ENCODE data around the gene CNTN4. TPM values are rescaled to one million over a fixed set of nuclear protein-coding genes. Genes with fewer than 3 reads are reported as not detected.
"Not testable (repeated sequence)": the region's sequence is repeated elsewhere in the genome, so short reads cannot be mapped to it uniquely, and the experiment has no call there.

CNTN4 gene
- total RNA-seq, 1 donor from 2014 or later, result not detected

DNA sequence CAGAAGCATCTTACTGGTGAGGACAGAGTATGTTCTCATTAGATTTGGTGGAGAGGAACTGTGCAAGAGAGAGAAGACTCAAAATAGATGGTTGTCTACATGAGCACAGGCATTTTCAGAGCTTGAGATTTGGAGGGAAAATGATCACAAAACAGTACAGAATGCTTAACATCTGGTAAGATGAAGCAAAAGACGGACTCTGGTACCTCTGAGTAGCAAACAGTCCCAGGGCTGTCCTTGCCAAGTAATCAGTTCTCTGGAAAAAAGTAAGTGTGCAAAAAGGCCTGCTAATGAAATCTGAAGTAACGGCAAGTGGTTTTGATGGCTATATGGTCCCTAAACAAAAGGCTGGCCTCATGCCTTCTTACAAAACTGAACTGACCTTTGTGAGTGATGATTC is 414.2 kb downstream of the CNTN4 start:
- intact Hi-C loops (cut with micrococcal nuclease), result no loop called here

DNA sequence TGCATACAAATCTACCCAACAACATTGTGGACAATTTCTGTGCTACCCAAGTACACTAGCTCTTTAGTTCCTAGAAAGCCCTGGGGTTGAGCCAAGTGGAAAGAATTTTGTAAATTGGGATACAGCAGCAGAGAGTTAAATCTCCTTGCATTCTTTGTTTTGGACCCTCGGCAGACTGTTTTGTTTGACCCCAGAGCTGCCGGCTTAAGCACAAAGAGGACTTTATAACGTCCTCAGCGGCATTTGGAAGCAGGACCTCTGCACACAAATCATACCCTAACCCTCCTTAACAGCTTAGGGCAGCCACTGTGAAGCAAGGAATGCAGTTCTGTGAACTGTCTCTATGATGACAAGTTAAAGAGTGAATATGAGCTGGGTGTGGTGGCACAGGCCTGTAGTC is 415.3 kb downstream of the CNTN4 start:
- intact Hi-C loops (cut with micrococcal nuclease), result no loop called here

DNA sequence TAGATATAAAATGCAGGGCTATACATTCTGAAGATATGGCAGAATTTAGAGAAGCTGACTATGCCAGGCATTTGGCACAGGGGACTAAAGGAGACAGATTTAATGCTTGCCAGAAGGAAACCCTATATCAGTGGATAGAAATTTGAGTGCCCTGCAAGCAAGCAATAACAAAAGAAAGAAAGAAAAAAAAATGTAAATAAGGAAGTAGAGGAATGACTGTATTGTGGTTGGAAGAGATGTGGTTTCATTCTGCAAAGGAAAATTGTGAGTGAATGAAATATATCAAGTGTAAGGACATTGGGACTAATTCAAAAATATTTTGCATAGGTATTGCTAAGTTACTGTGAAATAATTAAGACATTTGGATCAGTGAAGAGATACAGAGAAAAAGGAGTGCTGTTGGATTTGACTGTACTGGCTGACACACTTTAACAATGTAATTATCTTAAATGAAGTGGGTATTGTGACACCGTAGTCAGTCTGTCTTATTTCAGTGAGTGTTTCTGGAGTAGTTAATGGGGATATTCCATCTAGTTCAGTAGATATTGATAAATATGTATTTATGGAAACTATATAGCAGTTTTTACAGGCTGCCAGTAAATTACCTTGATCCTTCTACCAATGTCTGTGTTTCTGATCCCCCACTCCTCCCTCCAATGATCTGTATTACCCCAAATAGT is 418.2 kb downstream of the CNTN4 start:
- intact Hi-C loops (cut with micrococcal nuclease), result no loop called here

DNA sequence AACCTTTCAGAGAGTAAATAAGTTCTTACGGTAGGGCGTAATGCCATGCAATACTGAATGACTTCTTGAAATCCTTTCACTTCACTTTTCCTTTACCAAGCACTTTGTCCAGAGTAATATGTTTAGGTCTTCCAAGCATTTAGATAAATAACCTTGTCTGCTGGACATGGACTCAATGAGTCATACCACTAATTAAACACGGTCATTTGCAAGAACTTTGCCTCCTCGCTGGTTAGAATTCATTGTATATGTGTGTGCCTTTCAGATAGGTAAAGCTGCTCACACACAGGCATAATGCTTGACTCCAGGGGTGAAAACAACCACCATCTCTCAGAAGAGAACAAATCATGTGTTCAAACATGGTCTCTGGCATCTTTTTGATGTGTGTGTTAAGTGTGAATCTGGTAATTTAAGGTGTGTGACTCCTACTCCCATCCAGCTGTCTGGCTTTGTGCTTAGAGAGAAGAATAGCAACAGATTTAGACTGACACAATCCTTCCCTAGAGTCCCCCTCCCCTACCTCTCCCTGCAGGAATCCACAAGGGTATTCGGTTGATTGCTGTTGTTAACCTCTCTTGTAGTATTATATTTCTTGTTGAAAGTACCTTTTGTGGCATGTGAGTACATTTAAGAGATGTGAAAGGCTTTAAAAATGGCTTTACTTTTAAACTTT is 419.0 kb downstream of the CNTN4 start:
- intact Hi-C loops (cut with micrococcal nuclease), result no loop called here

DNA sequence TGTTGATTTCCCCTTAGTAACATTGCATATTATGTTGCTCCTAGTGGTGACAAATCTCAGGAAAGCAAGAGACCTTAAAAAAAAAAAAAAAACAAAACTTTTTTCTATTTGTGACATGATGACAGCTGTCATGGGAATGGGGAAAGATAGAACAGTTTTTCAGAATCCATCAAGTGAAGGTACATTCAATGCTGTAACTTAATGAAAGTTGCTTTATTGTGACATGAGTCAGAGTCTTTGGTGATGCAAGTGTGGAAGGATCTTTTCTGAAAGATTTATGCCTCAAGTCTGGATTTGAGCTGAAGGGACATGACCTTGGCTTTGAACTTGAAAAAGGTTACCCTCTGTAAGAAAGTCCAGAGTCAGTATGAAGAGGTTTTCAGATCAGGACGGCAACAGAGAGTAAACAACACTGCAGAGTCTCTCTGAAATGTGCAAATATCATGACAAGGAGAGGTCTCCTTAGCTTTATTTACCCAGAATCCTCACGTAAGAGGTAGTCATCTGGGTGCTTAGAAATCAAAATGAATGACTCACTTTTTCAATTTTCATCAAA is 424.7 kb downstream of the CNTN4 start:
- intact Hi-C loops (cut with micrococcal nuclease), result no loop called here

DNA sequence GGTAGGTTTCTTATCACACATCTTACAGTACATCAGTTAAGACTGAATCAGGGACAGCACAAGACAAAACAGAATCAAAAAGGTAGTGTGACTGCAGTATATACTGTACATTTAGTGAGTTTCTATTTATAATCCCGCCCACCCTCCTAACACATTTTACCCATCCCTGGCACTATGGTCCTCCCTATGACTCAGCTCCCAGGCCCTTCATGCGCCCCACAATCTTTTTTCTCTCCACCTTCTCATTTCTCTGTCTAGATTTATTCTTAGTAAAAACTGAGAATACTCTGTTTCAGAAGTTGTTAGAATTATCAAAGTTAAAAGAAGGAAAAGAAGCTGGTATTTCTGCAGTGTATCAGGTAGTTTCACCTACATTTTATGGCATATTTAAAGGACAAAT is 427.3 kb downstream of the CNTN4 start:
- intact Hi-C loops (cut with micrococcal nuclease), result no loop called here

DNA sequence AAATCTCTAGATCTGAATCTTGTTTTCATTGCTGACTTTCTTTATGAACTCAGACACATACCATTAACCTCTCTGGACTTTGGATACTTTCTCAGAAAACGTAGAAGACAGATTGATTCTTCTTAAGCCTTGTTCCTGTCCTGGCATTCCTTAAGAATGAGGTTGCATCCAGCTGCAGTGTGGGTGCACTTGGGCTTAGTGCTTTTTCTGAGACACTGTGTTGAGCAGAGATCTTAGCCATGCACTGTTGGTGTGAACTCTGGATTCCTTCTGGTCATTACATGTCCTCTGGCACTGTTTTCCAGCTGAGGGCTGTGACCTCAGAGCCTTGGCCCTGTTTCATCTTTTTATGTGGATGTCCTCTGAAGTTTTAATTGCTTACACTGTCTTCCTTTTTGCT is 428.3 kb downstream of the CNTN4 start:
- intact Hi-C loops (cut with micrococcal nuclease), result no loop called here

DNA sequence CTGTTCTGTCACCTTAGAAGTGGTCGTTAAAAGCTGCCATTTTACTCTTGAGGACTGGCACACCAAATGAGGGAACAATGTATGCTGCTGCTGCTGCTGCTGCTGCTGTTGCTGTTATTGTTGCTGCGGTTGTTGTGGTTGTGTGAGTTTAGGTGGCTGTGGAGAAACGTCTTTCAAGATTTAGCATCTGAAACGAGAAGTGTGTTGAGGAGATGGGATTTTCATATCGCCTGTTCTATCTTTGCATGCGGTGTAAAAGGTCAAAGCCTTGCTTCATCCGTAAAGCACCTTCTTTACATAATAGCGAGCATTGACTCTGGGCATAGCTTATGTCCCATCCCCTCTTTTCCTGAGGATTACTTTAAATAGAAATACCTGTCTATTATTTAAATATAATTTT is 428.7 kb downstream of the CNTN4 start:
- intact Hi-C loops (cut with micrococcal nuclease), result not testable (repeated sequence)

DNA sequence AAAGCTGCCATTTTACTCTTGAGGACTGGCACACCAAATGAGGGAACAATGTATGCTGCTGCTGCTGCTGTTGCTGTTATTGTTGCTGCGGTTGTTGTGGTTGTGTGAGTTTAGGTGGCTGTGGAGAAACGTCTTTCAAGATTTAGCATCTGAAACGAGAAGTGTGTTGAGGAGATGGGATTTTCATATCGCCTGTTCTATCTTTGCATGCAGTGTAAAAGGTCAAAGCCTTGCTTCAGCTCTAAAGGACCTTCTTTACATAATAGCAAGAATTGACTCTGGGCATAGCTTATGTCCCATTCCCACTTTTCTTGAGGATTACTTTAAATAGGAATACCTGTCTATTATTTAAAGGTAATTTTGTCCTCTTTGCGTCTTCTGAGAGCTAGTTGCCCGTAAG is 436.1 kb downstream of the CNTN4 start:
- intact Hi-C loops (cut with micrococcal nuclease), result not testable (repeated sequence)

DNA sequence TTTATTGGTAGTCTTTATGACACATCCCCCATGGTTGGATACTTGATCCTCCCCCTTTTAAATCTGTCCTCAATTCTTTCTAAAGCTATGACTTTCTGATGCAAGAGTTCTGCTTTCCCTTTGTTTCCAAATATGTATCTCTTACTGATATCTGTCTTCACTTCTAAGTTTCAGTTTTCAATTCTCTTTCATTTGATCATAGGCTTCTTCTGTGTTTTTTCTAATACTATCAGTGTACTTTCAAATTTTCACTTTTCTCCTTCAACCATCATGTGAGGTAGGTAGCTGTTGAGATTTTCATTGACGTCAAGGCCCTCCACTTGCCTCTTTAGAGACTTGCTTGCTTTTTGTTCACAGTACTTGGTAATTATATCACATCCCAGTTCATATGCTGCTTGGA is 436.5 kb downstream of the CNTN4 start:
- intact Hi-C loops (cut with micrococcal nuclease), result no loop called here

DNA sequence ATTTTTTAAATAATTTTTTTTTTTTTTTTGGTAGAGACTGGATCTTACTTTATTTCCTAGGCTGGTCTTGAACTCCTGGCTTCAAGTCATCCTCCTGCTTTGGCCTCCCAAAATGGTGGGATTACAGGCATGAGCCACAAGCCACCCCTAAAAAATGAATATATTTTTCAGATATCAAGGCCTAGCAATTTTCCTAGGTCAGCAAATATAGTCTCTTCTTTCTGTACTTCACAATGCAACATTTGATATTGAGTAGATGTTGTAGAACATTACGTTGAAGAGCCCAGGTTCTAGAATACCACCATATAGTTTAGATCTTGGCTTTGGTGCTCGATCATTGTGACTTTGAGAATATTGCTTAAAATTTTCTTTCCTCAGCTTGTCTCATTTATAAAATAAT is 437.9 kb downstream of the CNTN4 start:
- intact Hi-C loops (cut with micrococcal nuclease), result no loop called here

DNA sequence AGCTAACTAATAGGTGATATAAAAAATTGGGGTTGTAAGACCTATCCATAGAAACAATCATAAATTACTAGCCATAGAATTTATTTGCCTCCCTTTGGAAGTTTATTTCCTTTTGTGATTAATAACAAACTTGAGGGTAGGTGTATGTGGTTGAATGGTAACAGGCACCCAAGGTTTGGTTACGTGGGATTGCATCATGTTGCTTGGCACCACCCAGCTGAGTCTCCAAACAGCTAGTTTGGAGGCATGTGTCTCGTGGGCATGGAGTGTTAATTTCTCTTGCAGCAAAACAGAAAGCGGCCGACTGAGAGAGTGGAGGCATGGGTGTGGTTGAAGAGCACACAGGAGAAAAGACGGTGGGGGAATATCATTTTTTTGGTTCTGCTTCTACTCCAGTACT is 441.4 kb downstream of the CNTN4 start:
- intact Hi-C loops (cut with micrococcal nuclease), result no loop called here

DNA sequence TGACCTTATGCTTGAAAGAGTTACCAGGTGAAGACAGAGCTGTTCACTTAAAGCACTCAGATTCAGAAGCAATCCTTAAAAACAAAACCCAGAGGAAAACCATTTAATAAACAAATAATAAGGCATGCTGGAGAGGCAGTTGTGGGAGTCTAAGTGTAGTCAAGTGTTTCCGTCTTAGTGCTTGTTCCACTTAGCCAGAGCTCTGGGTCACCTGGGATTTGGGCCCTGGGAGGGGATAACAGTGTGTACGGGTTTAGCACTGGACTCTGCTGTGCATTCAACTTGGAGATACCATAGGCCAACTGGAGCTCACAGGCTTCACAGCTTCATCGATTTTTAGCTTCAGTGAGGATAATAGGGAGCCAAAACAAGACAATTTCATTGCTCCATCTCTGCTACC is 444.6 kb downstream of the CNTN4 start:
- intact Hi-C loops (cut with micrococcal nuclease), result no loop called here

DNA sequence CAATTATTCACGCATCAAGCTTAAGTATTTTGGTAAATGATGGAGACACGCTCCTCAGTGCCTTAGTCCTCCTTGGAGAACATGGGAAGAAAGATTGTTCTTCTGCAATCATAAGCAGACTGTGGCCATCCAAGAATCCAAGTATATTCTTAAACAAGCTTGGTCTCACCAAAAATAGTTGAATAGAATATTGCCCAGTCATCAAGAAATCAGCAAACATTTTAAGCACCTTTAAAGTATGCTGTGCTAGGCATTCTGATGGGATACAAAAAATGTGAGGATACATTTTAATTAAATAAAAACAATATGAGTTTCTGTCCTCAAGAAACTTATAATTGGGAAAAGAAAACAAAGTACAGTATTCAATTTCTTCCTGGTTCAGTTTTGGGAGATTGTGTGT is 445.5 kb downstream of the CNTN4 start:
- intact Hi-C loops (cut with micrococcal nuclease), result no loop called here

DNA sequence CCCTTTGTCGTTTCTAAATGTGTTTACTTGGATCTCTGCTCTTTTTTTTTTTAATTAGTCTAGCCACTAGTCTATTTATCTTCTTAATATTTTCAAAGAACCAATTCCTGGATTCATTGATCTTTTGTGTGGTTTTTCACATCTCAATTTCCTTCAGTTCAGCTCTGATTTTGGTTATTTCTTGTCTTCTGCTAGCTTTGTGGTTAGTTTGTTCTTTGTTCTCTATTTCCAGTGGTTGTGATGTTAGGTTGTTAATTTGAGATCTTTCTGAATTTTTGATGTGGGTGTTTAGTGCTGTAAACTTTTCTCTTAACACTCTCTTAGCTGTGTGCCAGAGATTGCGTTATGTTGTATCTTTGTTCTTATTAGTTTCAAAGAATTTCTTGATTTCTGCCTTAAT is 446.1 kb downstream of the CNTN4 start:
- intact Hi-C loops (cut with micrococcal nuclease), result no loop called here

DNA sequence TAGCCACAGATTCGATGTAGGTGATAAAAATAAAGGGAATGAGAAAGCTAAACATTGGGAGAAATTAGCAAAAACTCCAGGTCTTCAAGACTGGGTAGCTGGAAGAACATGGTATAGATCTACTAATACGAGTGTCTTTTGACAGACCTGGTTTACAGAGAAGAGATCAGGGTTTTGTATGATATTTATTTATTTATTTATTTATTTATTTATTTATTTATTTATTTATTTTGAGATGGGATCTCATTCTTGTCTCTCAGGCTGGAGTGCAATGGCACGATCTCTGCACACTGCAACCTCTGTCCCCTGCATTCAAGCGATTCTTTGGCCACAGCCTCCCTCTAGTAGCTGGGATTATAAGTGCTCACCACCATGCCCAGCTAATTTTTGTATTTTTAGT is 448.4 kb downstream of the CNTN4 start:
- intact Hi-C loops (cut with micrococcal nuclease), result no loop called here

DNA sequence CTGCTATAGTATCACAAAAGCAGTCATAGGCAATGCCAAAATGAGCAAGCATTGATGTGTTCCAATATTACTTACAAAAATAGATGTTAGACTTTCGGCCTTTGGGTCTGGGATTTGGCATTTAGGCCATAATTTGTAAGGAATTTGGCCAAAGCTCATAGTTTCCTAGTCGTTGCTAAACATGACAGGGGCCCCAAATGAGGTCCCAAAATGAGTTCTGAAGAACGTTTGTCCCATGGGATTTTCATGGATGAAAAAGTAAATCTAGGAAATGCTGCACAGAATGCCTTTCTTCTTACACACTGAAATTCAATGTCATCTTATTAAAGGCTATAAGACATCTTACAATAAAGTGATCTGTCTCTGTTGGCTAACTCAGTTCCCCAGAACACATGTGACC is 456.0 kb downstream of the CNTN4 start:
- intact Hi-C loops (cut with micrococcal nuclease), result no loop called here

DNA sequence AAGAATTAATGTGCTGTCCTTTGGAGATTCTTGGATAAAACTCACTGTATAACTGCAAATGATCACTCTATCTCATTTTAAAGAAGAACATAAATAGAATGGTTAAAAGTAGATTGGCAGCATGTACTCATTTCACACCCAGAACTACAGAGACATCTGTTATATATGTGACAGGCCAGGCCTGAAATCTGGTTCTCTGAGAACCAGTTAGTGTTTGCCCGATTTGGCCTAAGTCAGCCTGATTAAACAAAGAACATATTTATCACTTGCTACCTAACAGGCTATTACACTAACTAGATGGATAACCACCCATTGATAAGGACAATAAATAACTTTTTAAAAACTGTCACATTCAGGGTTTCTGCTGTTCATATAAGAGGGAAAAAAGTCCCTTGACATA is 460.1 kb downstream of the CNTN4 start:
- intact Hi-C loops (cut with micrococcal nuclease), result no loop called here

DNA sequence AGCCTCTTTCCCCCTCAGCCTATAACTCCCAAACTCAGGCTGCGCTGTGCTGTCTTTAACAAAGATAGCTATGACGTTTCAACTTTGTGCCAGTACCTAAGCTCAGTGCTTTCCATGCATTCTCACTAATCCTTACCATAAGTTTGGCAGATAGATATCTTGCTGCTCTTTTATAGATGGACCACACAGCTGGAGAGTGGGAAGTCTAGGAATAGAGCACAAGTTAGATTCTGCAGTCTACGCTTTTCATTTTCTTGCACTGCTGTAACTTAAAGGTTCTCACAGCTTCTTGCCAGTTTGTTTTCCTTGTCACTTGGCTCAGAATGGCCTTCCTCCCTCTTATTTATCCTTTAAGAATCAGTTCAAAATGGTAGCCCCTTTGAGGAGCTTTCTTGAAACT is 468.8 kb downstream of the CNTN4 start:
- intact Hi-C loops (cut with micrococcal nuclease), result no loop called here

DNA sequence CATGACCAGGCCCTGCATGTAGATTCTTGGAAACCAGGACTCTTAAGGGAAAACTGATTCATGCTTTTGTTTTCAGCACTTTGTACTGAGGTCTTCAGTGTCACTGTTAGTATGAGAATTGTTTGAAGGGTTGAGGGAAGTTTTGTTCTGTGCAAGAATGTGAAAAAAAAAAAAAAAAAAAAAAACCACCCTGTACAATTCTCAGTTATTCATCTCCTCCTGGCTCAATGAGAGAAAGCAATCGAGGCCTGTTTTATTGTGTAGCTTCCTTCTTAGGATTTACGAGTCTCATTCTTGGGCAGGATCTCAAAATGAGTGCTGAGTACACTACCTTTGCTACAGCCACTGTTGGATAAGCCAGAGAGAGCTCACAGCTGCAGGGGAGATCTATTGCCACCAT is 469.5 kb downstream of the CNTN4 start:
- intact Hi-C loops (cut with micrococcal nuclease), result no loop called here

DNA sequence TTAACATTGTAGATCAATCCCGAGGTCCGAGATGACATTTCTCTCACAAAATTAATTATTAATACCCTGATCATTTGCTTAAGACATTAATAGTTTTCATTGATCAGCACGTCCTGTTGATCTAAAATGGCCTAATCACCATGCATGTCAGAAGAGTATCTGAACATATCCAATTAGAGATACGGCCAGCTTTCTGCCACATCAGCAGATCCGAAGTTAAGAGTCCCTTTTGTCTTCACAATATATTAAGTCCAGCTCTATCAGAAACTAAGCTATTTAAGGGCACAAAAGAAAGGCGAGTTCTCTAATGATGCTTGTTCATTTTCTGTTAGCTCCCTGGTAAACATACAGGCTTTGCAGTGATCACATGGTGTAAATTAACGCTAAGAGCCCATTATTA is 470.3 kb downstream of the CNTN4 start:
- intact Hi-C loops (cut with micrococcal nuclease), result no loop called here

DNA sequence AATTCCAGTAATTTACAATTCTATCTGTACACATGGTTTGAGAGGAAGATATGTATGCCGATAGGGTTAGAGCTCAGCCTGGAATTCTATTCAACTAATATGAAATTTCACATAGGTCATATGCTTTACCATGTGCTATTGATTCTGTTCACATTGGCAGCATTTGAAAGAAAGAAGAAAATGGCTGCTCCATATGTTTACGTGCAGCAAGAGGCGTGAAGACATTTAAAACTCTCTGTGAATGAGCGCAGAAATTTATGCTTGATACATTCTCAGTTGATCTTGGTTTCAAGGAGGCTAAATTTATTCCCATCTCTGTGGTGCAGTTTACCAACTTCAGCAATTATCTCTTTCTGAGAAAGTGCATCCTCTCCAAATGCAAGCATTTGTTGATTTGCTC is 478.9 kb downstream of the CNTN4 start:
- intact Hi-C loops (cut with micrococcal nuclease), result no loop called here

DNA sequence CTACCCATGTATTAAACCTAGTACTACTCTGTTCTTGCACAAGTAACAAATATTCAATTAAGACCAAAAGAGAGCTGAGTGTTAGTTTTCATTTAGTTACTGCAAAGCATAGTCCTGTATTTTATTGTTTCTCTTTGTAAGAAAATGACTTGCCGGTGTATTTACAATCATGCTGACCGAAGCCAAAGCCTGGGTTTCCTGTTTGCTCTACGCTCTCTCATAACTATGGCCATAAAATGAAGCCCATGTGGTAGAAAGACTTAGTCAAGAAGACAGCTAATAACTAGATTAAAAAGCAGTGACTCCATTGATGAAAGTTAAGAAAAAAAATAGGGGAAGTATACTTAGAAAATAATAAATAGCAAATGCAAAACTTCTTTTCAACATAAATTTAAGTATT is 479.9 kb downstream of the CNTN4 start:
- intact Hi-C loops (cut with micrococcal nuclease), result no loop called here
